SU-DHL-6 (cell line): ENCODE results near the gene SHISAL2A.

ENCODE experiments used
- H2AFZ ChIP-seq: fragments of 200-600 bp; sonication (generic); 2 replicates; pipeline ENCODE4 v1.6.1; 2014; ENCODE audit warnings: low read depth, mild to moderate bottlenecking, moderate library complexity, mixed read lengths, antibody characterized with exemption, low read length; ENCODE audit not compliant: severe bottlenecking
- H3F3A ChIP-seq: fragments of 200-600 bp; shearing (Covaris generic); 2 replicates; pipeline ENCODE4 v1.6.0; 2016; ENCODE audit warnings: antibody characterized with exemption, mild to moderate bottlenecking; ENCODE audit not compliant: insufficient read depth
- H3K27ac ChIP-seq: fragments of 200-600 bp; sonication (generic); 2 replicates; pipeline ENCODE4 v1.5.1; 2016; ENCODE audit warnings: low read depth, mild to moderate bottlenecking, low read length, moderate library complexity, mixed read lengths
- H3K27me3 ChIP-seq: fragments of 200-600 bp; sonication (generic), shearing (Covaris generic); 2 replicates; pipeline ENCODE4 v1.6.0; 2014; ENCODE audit warnings: mild to moderate bottlenecking, low read length
- H3K36me3 ChIP-seq: fragments of 200-600 bp; sonication (generic); 2 replicates; pipeline ENCODE4 v1.6.1; 2014; ENCODE audit warnings: mild to moderate bottlenecking, low read length, mixed read lengths
- H3K4me2 ChIP-seq: fragments of 300-600, 200-600 bp; shearing (Covaris generic), sonication (generic); 2 replicates; pipeline ENCODE4 v1.6.0; 2014; ENCODE audit warnings: low read length, low read depth, mild to moderate bottlenecking; ENCODE audit not compliant: poor library complexity, severe bottlenecking
- H3K4me3 ChIP-seq: fragments of 200-600 bp; sonication (generic); 2 replicates; pipeline ENCODE4 v1.5.1; 2014; ENCODE audit warnings: antibody characterized with exemption, low read length, mild to moderate bottlenecking, mixed read lengths; ENCODE audit not compliant: insufficient read depth, poor library complexity, severe bottlenecking
- H3K79me2 ChIP-seq: fragments of 200-600 bp; sonication (generic); 2 replicates; pipeline ENCODE4 v1.6.1; 2014; ENCODE audit warnings: mild to moderate bottlenecking, low read length, moderate library complexity; ENCODE audit not compliant: insufficient read depth
- H3K9ac ChIP-seq: fragments of 200-600 bp; sonication (generic); 2 replicates; pipeline ENCODE4 v1.7.0; 2014; ENCODE audit warnings: mild to moderate bottlenecking, low read length
- H3K9me2 ChIP-seq: fragments of 200-600 bp; sonication (generic); replicated peaks from 2 replicates; pipeline ENCODE4 v1.6.1; 2014; ENCODE audit warnings: low read length; ENCODE audit not compliant: insufficient read depth
- H3K9me3 ChIP-seq: fragments of 200-600 bp; sonication (generic); 2 replicates; pipeline ENCODE4 v1.6.1; 2014; ENCODE audit warnings: low read length, mixed read lengths; ENCODE audit not compliant: insufficient read depth
- H4K20me1 ChIP-seq: fragments of 200-600 bp; sonication (generic); 2 replicates; pipeline ENCODE4 v1.6.1; 2014; ENCODE audit warnings: low read depth, mild to moderate bottlenecking, antibody characterized with exemption, low read length, moderate library complexity, mixed read lengths
- EZH2phosphoT487 ChIP-seq: fragments of 200-600 bp; sonication (generic), shearing (Covaris generic); conservative IDR thresholded peaks from 2 replicates; pipeline ENCODE4 v1.6.1; 2018; ENCODE audit warnings: mild to moderate bottlenecking, antibody characterized with exemption, low read length, moderate library complexity, mixed read lengths
- TF ChIP-seq, protein P1 (sequence below): fragments of 200-600 bp; sonication (generic); IDR thresholded peaks from one replicate; pipeline ENCODE4 v1.5.1; 2017; ENCODE audit warnings: antibody characterized with exemption, mild to moderate bottlenecking, low read length, moderate library complexity; ENCODE audit not compliant: insufficient read depth, poor library complexity, severe bottlenecking

SHISAL2A gene

DNA sequence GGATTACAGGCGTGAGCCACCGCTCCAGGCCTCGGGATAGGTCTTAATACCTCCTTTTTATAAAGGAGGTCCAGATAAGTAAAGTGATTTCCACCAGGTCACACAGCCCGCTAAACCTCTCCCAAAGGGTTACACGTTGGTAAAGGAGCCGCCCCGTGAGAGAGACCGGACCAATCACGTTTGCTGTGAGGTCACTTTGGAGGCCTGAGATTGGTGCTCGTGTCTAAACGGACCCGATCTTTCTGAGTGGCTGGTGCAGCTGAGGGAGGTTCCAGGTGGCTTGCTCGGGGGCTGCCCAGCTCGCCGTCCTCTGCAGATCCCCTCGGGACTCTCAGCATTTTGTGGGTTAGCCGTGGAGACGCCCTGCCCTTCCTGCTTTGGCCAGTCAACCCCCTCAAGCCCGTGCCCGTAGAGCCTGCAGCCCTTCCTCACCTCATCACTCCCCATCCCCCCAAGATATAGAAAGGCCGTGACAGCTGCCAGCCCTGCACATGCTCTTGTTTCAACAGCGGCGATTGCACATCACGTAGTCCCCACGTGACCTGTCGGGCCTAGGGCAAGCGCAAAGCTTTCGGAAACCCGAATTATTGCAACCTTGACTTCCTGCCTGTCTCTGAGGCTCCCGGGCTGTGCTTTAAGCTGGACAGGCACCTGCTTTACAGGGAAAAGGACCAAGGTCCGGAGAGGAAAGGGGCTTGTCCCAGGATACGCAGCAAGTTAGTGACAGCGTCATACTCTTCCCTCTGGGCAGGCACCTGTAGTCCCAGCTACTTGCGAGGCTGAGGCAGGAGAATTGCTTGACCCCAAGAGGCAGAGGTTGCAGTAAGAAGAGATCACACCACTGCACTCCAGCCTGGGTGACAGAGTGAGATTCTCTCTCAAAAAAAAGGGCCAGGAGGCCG lies 70.2 kb downstream of the SHISAL2A start:
- Histone ChIP-seq H3K9me2 (no peaks in the 10 kb centered on the region), H3K9me3 (no peaks in the 10 kb centered on the region), H4K20me1 (no peaks in the 10 kb centered on the region), H3K9ac (peak overlapping the region; percentile 46), H3K27me3 (no peaks in the 10 kb centered on the region), H3F3A (peaks cover 24% of the 10 kb centered on the region), H3K4me2 (peak overlapping the region; percentile 82), H3K27ac (peak overlapping the region; percentile 36), H2AFZ (peak overlapping the region; percentile 65), H3K4me3 (peak overlapping the region; percentile 54), H3K79me2 (peaks cover 1% of the 10 kb centered on the region), H3K36me3 (no peaks in the 10 kb centered on the region)
- no peak for TF ChIP-seq EZH2phosphoT487
- TF ChIP-seq, protein P1, sequence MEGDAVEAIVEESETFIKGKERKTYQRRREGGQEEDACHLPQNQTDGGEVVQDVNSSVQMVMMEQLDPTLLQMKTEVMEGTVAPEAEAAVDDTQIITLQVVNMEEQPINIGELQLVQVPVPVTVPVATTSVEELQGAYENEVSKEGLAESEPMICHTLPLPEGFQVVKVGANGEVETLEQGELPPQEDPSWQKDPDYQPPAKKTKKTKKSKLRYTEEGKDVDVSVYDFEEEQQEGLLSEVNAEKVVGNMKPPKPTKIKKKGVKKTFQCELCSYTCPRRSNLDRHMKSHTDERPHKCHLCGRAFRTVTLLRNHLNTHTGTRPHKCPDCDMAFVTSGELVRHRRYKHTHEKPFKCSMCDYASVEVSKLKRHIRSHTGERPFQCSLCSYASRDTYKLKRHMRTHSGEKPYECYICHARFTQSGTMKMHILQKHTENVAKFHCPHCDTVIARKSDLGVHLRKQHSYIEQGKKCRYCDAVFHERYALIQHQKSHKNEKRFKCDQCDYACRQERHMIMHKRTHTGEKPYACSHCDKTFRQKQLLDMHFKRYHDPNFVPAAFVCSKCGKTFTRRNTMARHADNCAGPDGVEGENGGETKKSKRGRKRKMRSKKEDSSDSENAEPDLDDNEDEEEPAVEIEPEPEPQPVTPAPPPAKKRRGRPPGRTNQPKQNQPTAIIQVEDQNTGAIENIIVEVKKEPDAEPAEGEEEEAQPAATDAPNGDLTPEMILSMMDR: no peak

DNA sequence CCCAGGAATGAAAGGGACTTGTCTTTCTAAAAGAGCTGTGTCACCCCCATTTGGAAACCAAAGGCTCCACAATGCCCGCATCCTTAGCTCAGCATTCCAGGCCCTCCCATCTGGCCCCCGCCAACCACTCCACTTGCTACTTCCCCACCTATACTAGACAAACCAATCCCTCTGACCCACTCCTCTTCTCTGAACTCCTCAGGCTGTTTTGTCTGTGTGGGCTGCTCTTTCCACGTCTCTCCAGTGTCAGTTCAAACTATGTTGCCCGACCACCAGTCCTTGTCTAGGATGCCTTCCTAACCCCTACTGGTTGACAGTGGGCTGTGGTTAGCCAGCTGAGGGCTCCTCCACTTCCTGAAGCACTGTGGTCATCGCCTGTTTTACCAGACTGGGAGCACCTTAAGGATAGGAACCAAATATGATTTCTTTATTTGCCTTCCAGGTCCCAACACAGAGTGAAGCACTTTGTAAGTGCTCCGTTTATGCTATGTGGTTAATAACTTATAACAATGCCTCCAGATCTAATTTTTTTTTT lies 73.2 kb downstream of the SHISAL2A start:
- no peaks in the 10 kb centered on the region for H3K27me3 ChIP-seq
- no peak for TF ChIP-seq EZH2phosphoT487
- TF ChIP-seq, protein P1: no peak
- H3K79me2 ChIP-seq: no peaks in the 10 kb centered on the region
- peaks cover 13% of the 10 kb centered on the region for H3F3A ChIP-seq
- H3K9ac ChIP-seq: no peak overlapping the region
- H3K4me2 ChIP-seq: no peak overlapping the region
- no peaks in the 10 kb centered on the region for H3K36me3 ChIP-seq
- no peaks in the 10 kb centered on the region for H4K20me1 ChIP-seq
- H2AFZ ChIP-seq: no peak overlapping the region
- no peak overlapping the region for H3K27ac ChIP-seq
- H3K4me3 ChIP-seq: no peak overlapping the region
- no peaks in the 10 kb centered on the region for H3K9me3 ChIP-seq
- no peaks in the 10 kb centered on the region for H3K9me2 ChIP-seq
